PC-3 (cell line): ENCODE data around the gene PCGF5.

Experiments
- CTCF ChIP-seq: fragments of 300-600 bp; sonication (generic); conservative IDR thresholded peaks from 2 replicates; pipeline ENCODE4 v1.5.1; 2017; ENCODE audit warnings: antibody characterized with exemption, low read depth, mild to moderate bottlenecking, low read length
- EZH2phosphoT487 ChIP-seq: fragments of 300-600 bp; sonication (generic); IDR thresholded peaks from 2 replicates; pipeline ENCODE4 v1.6.1; 2018; ENCODE audit warnings: mild to moderate bottlenecking, antibody characterized with exemption, low read length, borderline replicate concordance

GRCh38 chr10:91215384-91215783 is 5.1 kb upstream of the PCGF5 start:
- no peak for TF ChIP-seq EZH2phosphoT487
- no peak for TF ChIP-seq CTCF
